Heart left ventricle (tissue), 16 donors: Measurements from ENCODE around the gene FNBP1L. TPM values are rescaled to one million over a fixed set of nuclear protein-coding genes. Genes with fewer than 3 reads are reported as not detected.

Experiments
- ATAC-seq, 4 donors: fragments of 200-7000 bp; cut with Tn5 transposase; one replicate each; pipeline ENCODE4 v1.9.1; 2020 to 2022; ENCODE audit warnings: moderate library complexity in 4 of 4, mild to moderate bottlenecking in 3 of 4, moderate number of reproducible peaks in 1 of 4
- DNase-seq, 5 donors: peaks; one replicate each; pipeline ENCODE4 v3.0.0-alpha.2; 2020
- H3K27ac ChIP-seq, 12 donors: fragments of 200-600 bp; sonication (generic) in 4 of 12; one replicate each; pipeline versions ENCODE4 v1.5.0 to v1.8.0; 2016 to 2022; ENCODE audit warnings: mild to moderate bottlenecking in 2 of 12
- H3K27me3 ChIP-seq, 9 donors: fragments of 200-600 bp; sonication (generic) in 2 of 9; one replicate each; pipeline versions ENCODE4 v1.5.1 to v1.8.0; 2016 to 2022; ENCODE audit warnings: mild to moderate bottlenecking in 3 of 9
- H3K36me3 ChIP-seq, 9 donors: fragments of 200-600 bp; sonication (generic) in 2 of 9; one replicate each; pipeline versions ENCODE4 v1.5.0 to v1.8.0; 2018 to 2022; ENCODE audit warnings: mild to moderate bottlenecking in 2 of 9
- H3K4me1 ChIP-seq, 12 donors: fragments of 200-600 bp; sonication (generic) in 4 of 12; one replicate each; pipeline versions ENCODE4 v1.5.0 to v1.8.0; 2016 to 2022; ENCODE audit warnings: mild to moderate bottlenecking in 3 of 12
- H3K4me3 ChIP-seq, 12 donors: fragments of 200-600 bp; sonication (generic) in 4 of 12; one replicate each; pipeline versions ENCODE4 v1.5.0 to v1.8.0; 2017 to 2022; ENCODE audit warnings: mild to moderate bottlenecking in 9 of 12, moderate library complexity in 4 of 12
- H3K9me3 ChIP-seq, 12 donors: fragments of 200-600 bp; sonication (generic) in 4 of 12; one replicate each; pipeline versions ENCODE4 v1.5.0 to v1.8.0; 2016 to 2022; ENCODE audit warnings: mild to moderate bottlenecking in 1 of 12
- CTCF ChIP-seq, 12 donors: fragments of 200-600 bp; sonication (generic) in 4 of 12; IDR thresholded peaks; one replicate each; pipeline versions ENCODE4 v1.5.0 to v1.8.0; 2018 to 2022; ENCODE audit warnings: antibody characterized with exemption in 12 of 12, mild to moderate bottlenecking in 5 of 12
- POLR2A ChIP-seq, 2 donors: fragments of 450-650 bp; IDR thresholded peaks; one replicate each; pipeline ENCODE4 v1.6.1; 2017; ENCODE audit warnings: antibody characterized with exemption in 2 of 2, mild to moderate bottlenecking in 2 of 2, moderate library complexity in 2 of 2
- WGBS, 4 donors: extraction: QIAGEN DNeasy Blood & Tissue Kit in 2 of 4; methylation state at CpG; one replicate each; pipeline versions ENCODE4 v1.1.5 to v1.1.7; 2013 to 2018; 5-methylcytosine and 5-hydroxymethylcytosine counted together
- intact Hi-C, 10 donors: fragments of 100-400 bp; cut with DNase I; formaldehyde crosslinking; loops; one replicate each; pipeline versions ENCODE4 v1.11.1 to v1.14.2; 2022
- polyA plus RNA-seq, 2 donors: library from polyadenylated mRNA; stranded (reverse); fragments of 200-250 nt; gene quantifications; one replicate each; pipeline ENCODE4 v1.2.3, GENCODE V29; 2013
- total RNA-seq, 9 donors: library from RNA; depleted of rRNA in 2 of 9; stranded (reverse); fragments of >200 nt in 2 of 9; fragmentation: NEBNext Ultra II Directional in 3 of 9; extraction: Animal tissue kit (Norgen Biotek cat#: 25700) in 3 of 9; gene quantifications; one replicate each; pipeline versions ENCODE4 v1.1.0 to v1.2.4, GENCODE V29; 2016 to 2023
- donor health status: ischemic (EF 13 %, LVEDD 7.1; RV severe dilation, severe dysfunction).
- donor health status: healthy with polysubstance abuse.
- donor health status: DM: no; HTN: yes; CAD: no.
- donor health status: DM: no; HTN: no; CAD: no.
- donor health status: ischemic (EF 25% LVEDD 6.9; RV normal size, moderate dysfunction).
- donor health status: ischemic (EF 25% LVEDD 5.7; RV mildly dilated, moderate dysfunction).
- donor health status: healthy.
- donor health status: DM: yes; HTN: yes; CAD: no.
- donor health status: ischemic (EF 35%, LVEDD 5.7; RV mildly dilated, moderate dysfunction).
- donor health status: nonischemic (EF 11% LVEDD 7.7; RV severe dilation, severe dysfunction).
- donor health status: DM: yes; HTN: yes; CAD: no.
- donor health status: PGD.
- donor health status: ischemic (EF 29% LVEDD 5.4; RV normal size, mild dysfunction).
- donor health status: nonischemic (EF 23%, LVEDD 6.1; RV moderate dilation, normal function).

FNBP1L gene
- total and polyA plus RNA-seq, 11 donors, result 12.4 to 38.8 (median 23.4) TPM

GRCh38 chr1:93437976-93438605 is 9.8 kb upstream of the FNBP1L start:
- H3K27me3 ChIP-seq, result no peaks in the 10 kb centered on the region
- no peak overlapping the region for H3K4me3 ChIP-seq
- WGBS, 4 donors, result 47 to 60% (median 54%) methylated on average over 4 of the region's 4 CpGs
- no peaks in the 10 kb centered on the region for H3K9me3 ChIP-seq
- intact Hi-C loops, result loop anchor here (1.0 to 10.0 kb wide), 16 partner anchors 133 to 409 kb away; no protein-coding TSS in a partner anchor
- H3K27ac ChIP-seq, result no peak overlapping the region
- no peaks in the 10 kb centered on the region for H3K36me3 ChIP-seq
- peaks cover 0 to 7% (median 0%) of the 10 kb centered on the region in 12 donors for H3K4me1 ChIP-seq
- no peak for TF ChIP-seq POLR2A (IDR thresholded peaks at IDR 0.05)
- peak; percentile 63 to 82 (median 72) for TF ChIP-seq CTCF (IDR thresholded peaks at IDR 0.05)
- ATAC-seq (peak; percentile 42 to 71 (median 46)), DNase-seq (no peak)

- no peaks in the 10 kb centered on the region for H3K9me3 ChIP-seq
- no peak overlapping the region for H3K27ac ChIP-seq
- 84 to 92% (median 87%) methylated on average over 3 of the region's 3 CpGs for WGBS, 4 donors
- TF ChIP-seq POLR2A (IDR thresholded peaks at IDR 0.05) (no peak), CTCF (IDR thresholded peaks at IDR 0.05) (no peak)
- no peak overlapping the region for H3K4me3 ChIP-seq
- DNase-seq (no peak), ATAC-seq (no peak)
- H3K36me3 ChIP-seq, result no peaks in the 10 kb centered on the region
- intact Hi-C loops, result loop anchor here (1.0 to 10.0 kb wide), 16 partner anchors 134 to 409 kb away; no protein-coding TSS in a partner anchor
- no peaks in the 10 kb centered on the region for H3K27me3 ChIP-seq
- peaks cover 0 to 3% (median 0%) of the 10 kb centered on the region in 12 donors for H3K4me1 ChIP-seq
These were observed 9.2 kb upstream of the FNBP1L start for GRCh38 chr1:93438716-93439115.

- DNase-seq (no peak), ATAC-seq (no peak)
- intact Hi-C loops, result loop anchor here in 5 of 10 donors (2.0 to 10.0 kb wide), 3 partner anchors 115 to 407 kb away; no protein-coding TSS in a partner anchor
These were observed 7.6 kb upstream of the FNBP1L start for GRCh38 chr1:93440272-93440671.

More at GRCh38 chr1:93440272-93440671, 7.6 kb upstream of the FNBP1L start:
- Histone ChIP-seq H3K36me3 (no peaks in the 10 kb centered on the region), H3K27ac (no peak overlapping the region), H3K9me3 (no peaks in the 10 kb centered on the region), H3K27me3 (no peaks in the 10 kb centered on the region), H3K4me3 (no peak overlapping the region), H3K4me1 (peaks cover 0 to 3% (median 0%) of the 10 kb centered on the region in 12 donors)
- TF ChIP-seq CTCF (IDR thresholded peaks at IDR 0.05) (no peak), POLR2A (IDR thresholded peaks at IDR 0.05) (no peak)
- WGBS, 4 donors, result 65 to 84% (median 76%) methylated on average over 4 of the region's 4 CpGs
